PC-9 (cell line): ENCODE data around the gene RDH14. TPM values are rescaled to one million over a fixed set of nuclear protein-coding genes. Genes with fewer than 3 reads are reported as not detected.

Experiments used
- BruUV-seq: library from RNA; stranded (reverse); fragments of 400-500 nt; replicated peaks from 2 replicates; lab custom pipeline; 2021; lab: Mats Ljungman, UMichigan
- CTCF ChIA-PET: fragments of 300-600 bp; sonication (Branson Sonifier 250); formaldehyde crosslinking; loops from one replicate; lab custom pipeline; 2022; ENCODE audit warnings: antibody characterized with exemption; lab: Charles Lee
- POLR2A ChIA-PET: fragments of 300-600 bp; sonication (Branson Sonifier 250); formaldehyde crosslinking; loops from one replicate; lab custom pipeline; 2022; ENCODE audit warnings: antibody characterized with exemption; ENCODE audit not compliant: unreplicated experiment; lab: Charles Lee
- DNase-seq, 2 experiments: peaks; one replicate each; pipeline versions ENCODE4 v3.0.0 to v3.0.0-alpha.2; 2015 to 2022; ENCODE audit warnings: mixed read lengths in 1 of 2
- H2AFZ ChIP-seq: fragments of 200-600 bp; sonication (generic); 2 replicates; pipeline ENCODE4 v1.8.1; 2017; ENCODE audit warnings: antibody characterized with exemption
- H3F3A ChIP-seq: fragments of 200-600 bp; sonication (generic); 2 replicates; pipeline ENCODE4 v1.8.1; 2017; ENCODE audit warnings: antibody characterized with exemption, mild to moderate bottlenecking, low read depth; ENCODE audit not compliant: insufficient read depth
- H3K27ac ChIP-seq: fragments of 200-600 bp; sonication (generic); 2 replicates; pipeline ENCODE4 v1.6.1; 2016; ENCODE audit warnings: mixed run types
- H3K27me3 ChIP-seq: fragments of 200-600 bp; sonication (generic); 2 replicates; pipeline ENCODE4 v1.6.1; 2016; ENCODE audit warnings: low read depth, mixed run types; ENCODE audit not compliant: insufficient read depth
- H3K36me3 ChIP-seq: fragments of 200-600 bp; sonication (generic); 2 replicates; pipeline ENCODE4 v1.6.1; 2016; ENCODE audit warnings: low read depth, mixed run types
- H3K4me1 ChIP-seq: fragments of 200-600 bp; sonication (generic); replicated peaks from 2 replicates; pipeline ENCODE4 v1.6.1; 2016; ENCODE audit warnings: mixed run types; ENCODE audit not compliant: insufficient read depth
- H3K4me2 ChIP-seq: fragments of 200-600 bp; sonication (generic); 2 replicates; pipeline ENCODE4 v1.6.1; 2017; ENCODE audit warnings: mixed run types
- H3K4me3 ChIP-seq: fragments of 200-600 bp; sonication (generic); 2 replicates; pipeline ENCODE4 v1.6.1; 2016; ENCODE audit warnings: mixed run types
- H3K79me2 ChIP-seq: fragments of 200-600 bp; sonication (generic); 2 replicates; pipeline ENCODE4 v1.6.1; 2017; ENCODE audit warnings: low read depth, mixed run types
- H3K9me2 ChIP-seq: fragments of 200-600 bp; sonication (generic); 2 replicates; pipeline ENCODE4 v1.8.1; 2017; ENCODE audit warnings: mild to moderate bottlenecking; ENCODE audit not compliant: insufficient read depth
- H3K9me3 ChIP-seq: fragments of 200-600 bp; sonication (generic); 2 replicates; pipeline ENCODE4 v1.8.1; 2016; ENCODE audit warnings: low read depth; ENCODE audit not compliant: insufficient read depth
- H4K20me1 ChIP-seq: fragments of 200-600 bp; sonication (generic); 2 replicates; pipeline ENCODE4 v1.8.1; 2017; ENCODE audit not compliant: insufficient read depth
- CTCF ChIP-seq: fragments of 200-600 bp; sonication (generic); conservative IDR thresholded peaks from 2 replicates; pipeline ENCODE4 v1.6.1; 2017; ENCODE audit warnings: mixed run types, antibody characterized with exemption, mild to moderate bottlenecking, moderate library complexity
- EZH2 ChIP-seq: fragments of 200-600 bp; sonication (generic); IDR thresholded peaks from 2 replicates; pipeline ENCODE4 v1.8.0; 2017; ENCODE audit warnings: antibody characterized with exemption, low read depth
- intact Hi-C: fragments of 100-400 bp; cut with micrococcal nuclease; formaldehyde crosslinking; loops from one replicate; pipeline ENCODE4 v1.10.0; 2022; ENCODE audit not compliant: unreplicated experiment
- total RNA-seq: library from RNA; stranded (reverse); gene quantifications from 2 replicates; pipeline ENCODE4 v1.2.3, GENCODE V29; 2021

Gene RDH14
- total RNA-seq, 1 experiment from 2014 or later: 17.2 TPM

- Histone ChIP-seq H3K9me2 (no peaks in the 10 kb centered on the region), H3K79me2 (no peaks in the 10 kb centered on the region), H3K4me3 (no peak overlapping the region), H2AFZ (no peak overlapping the region), H3K9me3 (no peaks in the 10 kb centered on the region), H3K27ac (no peak overlapping the region), H3K36me3 (no peaks in the 10 kb centered on the region), H3K4me2 (no peak overlapping the region), H3K27me3 (no peaks in the 10 kb centered on the region), H3K4me1 (no peaks in the 10 kb centered on the region), H4K20me1 (no peaks in the 10 kb centered on the region), H3F3A (no peaks in the 10 kb centered on the region)
- BruUV-seq: no TSS peak
- ChIA-PET CTCF (no interaction called here), POLR2A (no interaction called here)
- intact Hi-C loops: no loop called here
- no peak for DNase-seq
- no peak for TF ChIP-seq CTCF
- TF ChIP-seq EZH2: no peak
These were observed 11.4 kb downstream of the RDH14 start for GRCh38 chr2:18549083-18549482.

GRCh38 chr2:18548621-18549020 lies 11.8 kb downstream of the RDH14 start:
- Histone ChIP-seq H3F3A (no peaks in the 10 kb centered on the region), H3K27ac (no peak overlapping the region), H3K9me2 (no peaks in the 10 kb centered on the region), H3K79me2 (no peaks in the 10 kb centered on the region), H3K27me3 (no peaks in the 10 kb centered on the region), H3K36me3 (no peaks in the 10 kb centered on the region), H4K20me1 (no peaks in the 10 kb centered on the region), H3K9me3 (no peaks in the 10 kb centered on the region), H3K4me1 (no peaks in the 10 kb centered on the region), H3K4me2 (no peak overlapping the region), H3K4me3 (no peak overlapping the region), H2AFZ (no peak overlapping the region)
- DNase-seq: no peak
- ChIA-PET POLR2A (no interaction called here), CTCF (no interaction called here)
- intact Hi-C loops: no loop called here
- BruUV-seq: no TSS peak
- no peak for TF ChIP-seq CTCF
- TF ChIP-seq EZH2: no peak

- H3K9me3 ChIP-seq: no peaks in the 10 kb centered on the region
- no peaks in the 10 kb centered on the region for H3F3A ChIP-seq
- no peaks in the 10 kb centered on the region for H3K36me3 ChIP-seq
- H3K4me1 ChIP-seq: no peaks in the 10 kb centered on the region
- H4K20me1 ChIP-seq: no peaks in the 10 kb centered on the region
- H3K9me2 ChIP-seq: no peaks in the 10 kb centered on the region
- no peak for DNase-seq
- H3K27ac ChIP-seq: no peak overlapping the region
- POLR2A ChIA-PET: no interaction called here
- BruUV-seq: no TSS peak
- no peak overlapping the region for H3K4me3 ChIP-seq
- no peaks in the 10 kb centered on the region for H3K27me3 ChIP-seq
- intact Hi-C loops: no loop called here
- TF ChIP-seq EZH2 (no peak), CTCF (no peak)
- CTCF ChIA-PET: no interaction called here
- no peak overlapping the region for H2AFZ ChIP-seq
- no peaks in the 10 kb centered on the region for H3K79me2 ChIP-seq
- no peak overlapping the region for H3K4me2 ChIP-seq
These were observed 13.9 kb downstream of the RDH14 start for GRCh38 chr2:18546567-18546966.
